ENCODE measurements around the gene NAPEPLD.

DNA sequence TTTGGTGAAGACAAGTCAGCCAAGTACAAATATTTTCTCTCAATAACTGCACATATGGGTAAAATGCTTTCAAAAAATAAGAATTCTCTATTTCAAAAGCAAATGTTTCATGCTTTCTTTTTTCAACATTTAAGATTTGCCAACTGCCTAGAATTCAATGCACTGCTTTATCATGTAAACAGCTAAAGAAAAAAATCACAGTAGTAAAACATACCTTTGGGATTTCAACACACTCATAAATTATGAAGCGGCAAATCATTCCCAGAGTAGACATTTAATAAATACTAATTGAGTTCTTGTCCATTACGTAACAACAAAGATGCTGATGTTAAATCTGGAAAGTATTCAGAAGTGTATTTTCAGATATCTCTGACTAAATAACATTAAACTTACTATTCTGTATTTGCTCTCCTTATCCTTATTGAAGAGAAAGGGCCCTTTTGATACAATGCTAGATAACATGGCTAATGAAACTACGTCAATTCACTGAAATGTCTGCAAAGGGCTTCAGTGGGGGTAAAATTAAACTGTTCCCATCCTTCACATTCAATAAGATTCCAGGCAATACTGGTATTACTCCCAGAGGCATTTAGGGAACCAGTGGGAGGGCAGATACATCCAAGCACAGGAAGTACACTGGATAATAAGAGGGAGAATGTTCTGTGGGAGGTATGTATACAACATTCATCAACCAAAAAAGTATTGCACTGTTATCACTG lies 13.9 kb downstream of the NAPEPLD start:
- TF ChIP-seq, protein P1, sequence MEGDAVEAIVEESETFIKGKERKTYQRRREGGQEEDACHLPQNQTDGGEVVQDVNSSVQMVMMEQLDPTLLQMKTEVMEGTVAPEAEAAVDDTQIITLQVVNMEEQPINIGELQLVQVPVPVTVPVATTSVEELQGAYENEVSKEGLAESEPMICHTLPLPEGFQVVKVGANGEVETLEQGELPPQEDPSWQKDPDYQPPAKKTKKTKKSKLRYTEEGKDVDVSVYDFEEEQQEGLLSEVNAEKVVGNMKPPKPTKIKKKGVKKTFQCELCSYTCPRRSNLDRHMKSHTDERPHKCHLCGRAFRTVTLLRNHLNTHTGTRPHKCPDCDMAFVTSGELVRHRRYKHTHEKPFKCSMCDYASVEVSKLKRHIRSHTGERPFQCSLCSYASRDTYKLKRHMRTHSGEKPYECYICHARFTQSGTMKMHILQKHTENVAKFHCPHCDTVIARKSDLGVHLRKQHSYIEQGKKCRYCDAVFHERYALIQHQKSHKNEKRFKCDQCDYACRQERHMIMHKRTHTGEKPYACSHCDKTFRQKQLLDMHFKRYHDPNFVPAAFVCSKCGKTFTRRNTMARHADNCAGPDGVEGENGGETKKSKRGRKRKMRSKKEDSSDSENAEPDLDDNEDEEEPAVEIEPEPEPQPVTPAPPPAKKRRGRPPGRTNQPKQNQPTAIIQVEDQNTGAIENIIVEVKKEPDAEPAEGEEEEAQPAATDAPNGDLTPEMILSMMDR (IDR thresholded peaks at IDR 0.05), result no peak
- TF ChIP-seq POLR2A (IDR thresholded peaks at IDR 0.05), result no peak
